ENCODE data around the gene ANTXR1. TPM values are rescaled to one million over a fixed set of nuclear protein-coding genes. Genes with fewer than 3 reads are reported as not detected.

ANTXR1 gene
- total RNA-seq, 1 experiment from 2014 or later: 37.3 TPM

DNA sequence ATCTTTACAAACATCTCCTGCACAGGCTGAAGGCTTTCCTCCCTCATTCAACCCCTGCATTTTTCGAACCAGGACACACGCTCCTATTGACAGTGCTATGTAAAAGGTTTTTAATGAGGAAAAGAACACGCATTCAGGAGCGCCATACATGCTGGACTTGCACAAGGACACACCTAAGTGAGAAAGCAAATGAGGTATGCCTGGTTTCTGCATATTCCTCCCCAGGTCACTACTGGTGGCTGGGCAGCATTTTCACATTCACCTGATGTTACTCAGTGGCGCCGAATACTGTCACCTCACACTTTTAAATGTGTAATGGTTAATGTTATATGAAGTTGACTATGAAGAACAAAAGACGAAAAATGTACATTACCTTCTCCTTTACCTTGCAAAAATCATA lies 150.6 kb downstream of the ANTXR1 start:
- H3K27ac ChIP-seq (ENCODE audit: insufficient read length, low read depth, low read length): peak overlapping the region; percentile 90
- no peaks in the 10 kb centered on the region for H3K79me1 ChIP-seq (ENCODE audit: insufficient read depth, low read depth, low read length, poor library complexity, severe bottlenecking)
- H3K27ac Mint-ChIP-seq: peak overlapping the region in 2 of 3 experiments; percentile 24 to 46; a peak in 3 of 7 replicates

More for the DNA sequence above, 150.6 kb downstream of the ANTXR1 start:
- no peak overlapping the region for H2BK5ac ChIP-seq (ENCODE audit: insufficient read length, low read length)
- no peak overlapping the region for H3K18ac ChIP-seq (ENCODE audit: insufficient read length, low read depth, low read length)
- no peaks in the 10 kb centered on the region for H3K9me3 ChIP-seq (ENCODE audit: control insufficient read depth, low read depth, low read length)
- peak overlapping the region; percentile 5 for H3K4me2 ChIP-seq (ENCODE audit: insufficient read depth, insufficient read length, low read length)
- no peak overlapping the region for H2BK120ac ChIP-seq (ENCODE audit: low read depth, low read length, poor library complexity, severe bottlenecking)
- H3K23me2 ChIP-seq (ENCODE audit: insufficient read length, low read depth, low read length, poor library complexity, severe bottlenecking): no peaks in the 10 kb centered on the region
- H3K4ac ChIP-seq (ENCODE audit: low read depth, low read length): no peak overlapping the region
- H4K5ac ChIP-seq (ENCODE audit: insufficient read length, low read depth, low read length): no peak overlapping the region
- H3K36me3 Mint-ChIP-seq (ENCODE audit: insufficient read depth in 1 of 3, low read depth in 3 of 3): peaks cover 3 to 11% (median 8%) of the 10 kb centered on the region in 3 experiments; a peak in 6 of 7 replicates
- H2AFZ ChIP-seq (ENCODE audit: low read length): no peak overlapping the region
- no peaks in the 10 kb centered on the region for H3K79me2 ChIP-seq (ENCODE audit: insufficient read depth, low read length)
- H2BK15ac ChIP-seq (ENCODE audit: low read depth, low read length): no peak overlapping the region
- no peak overlapping the region for H4K8ac ChIP-seq (replicated peaks; ENCODE audit: insufficient read length, low read depth, low read length)
- H4K91ac ChIP-seq (ENCODE audit: insufficient read length, low read depth, low read length): no peak overlapping the region
- H3K9ac ChIP-seq (ENCODE audit: extremely low read depth, insufficient read length, low read length): no peak overlapping the region
- H3K27me3 ChIP-seq (ENCODE audit: insufficient read depth, low read length): no peaks in the 10 kb centered on the region
- H3K56ac ChIP-seq (ENCODE audit: insufficient read length, low read depth, low read length): no peak overlapping the region
- H2AK5ac ChIP-seq (ENCODE audit: insufficient read length, low read length): no peak overlapping the region
- H3K4me1 Mint-ChIP-seq: peaks cover 25 to 52% of the 10 kb centered on the region in 2 experiments
- H3K4me3 Mint-ChIP-seq: no peak overlapping the region
- H2BK12ac ChIP-seq (ENCODE audit: insufficient read length, low read depth, low read length): no peak overlapping the region
- no peaks in the 10 kb centered on the region for H4K20me1 ChIP-seq (ENCODE audit: control insufficient read depth, insufficient read depth, insufficient read length)
- no peak overlapping the region for H3K23ac ChIP-seq (ENCODE audit: insufficient read length, low read depth, low read length)
- no CpG with 5 or more reads among the region's 7 CpGs for WGBS (ENCODE audit: extremely low coverage, insufficient read length, low lambda C conversion rate)
- H3K4me1 ChIP-seq (ENCODE audit: insufficient read depth, low read length): peaks cover 13% of the 10 kb centered on the region; the same call in 1 of the 2 replicates
- TF ChIP-seq, protein P1, sequence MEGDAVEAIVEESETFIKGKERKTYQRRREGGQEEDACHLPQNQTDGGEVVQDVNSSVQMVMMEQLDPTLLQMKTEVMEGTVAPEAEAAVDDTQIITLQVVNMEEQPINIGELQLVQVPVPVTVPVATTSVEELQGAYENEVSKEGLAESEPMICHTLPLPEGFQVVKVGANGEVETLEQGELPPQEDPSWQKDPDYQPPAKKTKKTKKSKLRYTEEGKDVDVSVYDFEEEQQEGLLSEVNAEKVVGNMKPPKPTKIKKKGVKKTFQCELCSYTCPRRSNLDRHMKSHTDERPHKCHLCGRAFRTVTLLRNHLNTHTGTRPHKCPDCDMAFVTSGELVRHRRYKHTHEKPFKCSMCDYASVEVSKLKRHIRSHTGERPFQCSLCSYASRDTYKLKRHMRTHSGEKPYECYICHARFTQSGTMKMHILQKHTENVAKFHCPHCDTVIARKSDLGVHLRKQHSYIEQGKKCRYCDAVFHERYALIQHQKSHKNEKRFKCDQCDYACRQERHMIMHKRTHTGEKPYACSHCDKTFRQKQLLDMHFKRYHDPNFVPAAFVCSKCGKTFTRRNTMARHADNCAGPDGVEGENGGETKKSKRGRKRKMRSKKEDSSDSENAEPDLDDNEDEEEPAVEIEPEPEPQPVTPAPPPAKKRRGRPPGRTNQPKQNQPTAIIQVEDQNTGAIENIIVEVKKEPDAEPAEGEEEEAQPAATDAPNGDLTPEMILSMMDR (conservative IDR thresholded peaks at IDR 0.05): no peak
- H3K9me3 Mint-ChIP-seq: peaks cover 0 to 2% of the 10 kb centered on the region in 2 experiments; a peak in 1 of 5 replicates
- H2BK20ac ChIP-seq (ENCODE audit: low read depth, low read length, poor library complexity, severe bottlenecking): no peak overlapping the region
- no peaks in the 10 kb centered on the region for H3K27me3 Mint-ChIP-seq (ENCODE audit: low read depth)
- no peak overlapping the region for H3K14ac ChIP-seq (ENCODE audit: insufficient read depth, low read length)
- no peak overlapping the region for H3T11ph ChIP-seq (ENCODE audit: low read length)
- DNase-seq: no peak
